Neural progenitor cell (in vitro differentiated cells): ENCODE data around the gene CDKN1A.

Experiments
- EZH2 ChIP-seq: fragments of 200-600 bp; sonication (generic); IDR thresholded peaks from 2 replicates; pipeline ENCODE4 v1.6.1; 2017; ENCODE audit warnings: antibody characterized with exemption, mild to moderate bottlenecking, moderate library complexity
- TF ChIP-seq, protein P1 (sequence below): fragments of 200-600 bp; sonication (generic); IDR thresholded peaks from 2 replicates; pipeline ENCODE4 v1.5.1; 2017; ENCODE audit warnings: antibody characterized with exemption, mild to moderate bottlenecking

- TF ChIP-seq, protein P1, sequence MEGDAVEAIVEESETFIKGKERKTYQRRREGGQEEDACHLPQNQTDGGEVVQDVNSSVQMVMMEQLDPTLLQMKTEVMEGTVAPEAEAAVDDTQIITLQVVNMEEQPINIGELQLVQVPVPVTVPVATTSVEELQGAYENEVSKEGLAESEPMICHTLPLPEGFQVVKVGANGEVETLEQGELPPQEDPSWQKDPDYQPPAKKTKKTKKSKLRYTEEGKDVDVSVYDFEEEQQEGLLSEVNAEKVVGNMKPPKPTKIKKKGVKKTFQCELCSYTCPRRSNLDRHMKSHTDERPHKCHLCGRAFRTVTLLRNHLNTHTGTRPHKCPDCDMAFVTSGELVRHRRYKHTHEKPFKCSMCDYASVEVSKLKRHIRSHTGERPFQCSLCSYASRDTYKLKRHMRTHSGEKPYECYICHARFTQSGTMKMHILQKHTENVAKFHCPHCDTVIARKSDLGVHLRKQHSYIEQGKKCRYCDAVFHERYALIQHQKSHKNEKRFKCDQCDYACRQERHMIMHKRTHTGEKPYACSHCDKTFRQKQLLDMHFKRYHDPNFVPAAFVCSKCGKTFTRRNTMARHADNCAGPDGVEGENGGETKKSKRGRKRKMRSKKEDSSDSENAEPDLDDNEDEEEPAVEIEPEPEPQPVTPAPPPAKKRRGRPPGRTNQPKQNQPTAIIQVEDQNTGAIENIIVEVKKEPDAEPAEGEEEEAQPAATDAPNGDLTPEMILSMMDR, result no peak
- no peak for TF ChIP-seq EZH2
These were observed 50.0 kb downstream of the CDKN1A start for GRCh38 chr6:36728289-36729160.
